Bronchial epithelial cell (primary cell): Measurements from ENCODE around the gene BPI. TPM values are rescaled to one million over a fixed set of nuclear protein-coding genes. Genes with fewer than 3 reads are reported as not detected.
"Not testable (repeated sequence)": the region's sequence is repeated elsewhere in the genome, so short reads cannot be mapped to it uniquely, and the experiment has no call there.

Experiments used
- DNase-seq: peaks from one replicate; pipeline ENCODE4 v3.0.0-alpha.2; 2010; ENCODE audit warnings: low read depth
- FAIRE-seq: peaks from 2 replicates; lab custom pipeline; 2011; peaks lifted over from hg19 to GRCh38; lab: Jason Lieb, UNC
- H3K27me3 ChIP-seq: 2 replicates; pipeline ENCODE4 v1.5.1; 2011; ENCODE audit warnings: low read length; ENCODE audit not compliant: control insufficient read depth, insufficient read depth
- H3K36me3 ChIP-seq: 2 replicates; pipeline ENCODE4 v1.5.1; 2011; ENCODE audit warnings: low read length; ENCODE audit not compliant: control insufficient read depth, insufficient read depth
- H3K4me3 ChIP-seq: 2 replicates; pipeline ENCODE4 v1.5.1; 2011; ENCODE audit warnings: mild to moderate bottlenecking, low read depth, low read length, control low read depth
- total RNA-seq: library from RNA; depleted of rRNA; stranded (reverse); fragments of >200 nt; gene quantifications from 2 replicates; pipeline ENCODE4 v1.2.1, GENCODE V29; 2014
- TF ChIP-seq, protein P1 (sequence below): IDR thresholded peaks from 2 replicates; pipeline ENCODE4 v1.5.1; 2011; ENCODE audit warnings: mild to moderate bottlenecking, moderate library complexity, low read length, control low read depth, inconsistent platforms; ENCODE audit not compliant: insufficient read depth, severe bottlenecking

The BPI gene
- total RNA-seq, 1 donor from 2014 or later, result not detected

DNA sequence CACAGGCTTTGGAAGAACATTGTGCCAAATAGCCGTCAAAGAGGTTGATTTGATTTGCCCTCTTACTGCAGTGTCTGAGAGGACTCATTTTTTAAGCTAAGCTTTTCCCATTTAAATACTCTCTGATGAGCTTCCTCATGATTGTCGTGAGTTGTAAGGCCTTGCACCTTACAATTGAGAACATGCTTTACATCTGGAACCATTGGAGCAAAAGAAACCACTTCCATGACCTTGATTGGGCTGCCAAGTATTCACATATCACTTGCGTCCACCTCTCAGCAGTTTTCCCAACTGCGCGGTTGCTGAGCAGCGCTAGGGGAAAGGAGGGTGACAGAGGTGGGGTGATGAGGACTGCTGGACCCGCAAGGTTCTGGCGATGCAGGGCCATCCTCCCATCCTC is 30.1 kb downstream of the BPI start:
- TF ChIP-seq, protein P1, sequence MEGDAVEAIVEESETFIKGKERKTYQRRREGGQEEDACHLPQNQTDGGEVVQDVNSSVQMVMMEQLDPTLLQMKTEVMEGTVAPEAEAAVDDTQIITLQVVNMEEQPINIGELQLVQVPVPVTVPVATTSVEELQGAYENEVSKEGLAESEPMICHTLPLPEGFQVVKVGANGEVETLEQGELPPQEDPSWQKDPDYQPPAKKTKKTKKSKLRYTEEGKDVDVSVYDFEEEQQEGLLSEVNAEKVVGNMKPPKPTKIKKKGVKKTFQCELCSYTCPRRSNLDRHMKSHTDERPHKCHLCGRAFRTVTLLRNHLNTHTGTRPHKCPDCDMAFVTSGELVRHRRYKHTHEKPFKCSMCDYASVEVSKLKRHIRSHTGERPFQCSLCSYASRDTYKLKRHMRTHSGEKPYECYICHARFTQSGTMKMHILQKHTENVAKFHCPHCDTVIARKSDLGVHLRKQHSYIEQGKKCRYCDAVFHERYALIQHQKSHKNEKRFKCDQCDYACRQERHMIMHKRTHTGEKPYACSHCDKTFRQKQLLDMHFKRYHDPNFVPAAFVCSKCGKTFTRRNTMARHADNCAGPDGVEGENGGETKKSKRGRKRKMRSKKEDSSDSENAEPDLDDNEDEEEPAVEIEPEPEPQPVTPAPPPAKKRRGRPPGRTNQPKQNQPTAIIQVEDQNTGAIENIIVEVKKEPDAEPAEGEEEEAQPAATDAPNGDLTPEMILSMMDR, result no peak
- Histone ChIP-seq H3K36me3 (no peaks in the 10 kb centered on the region), H3K27me3 (peaks cover 6% of the 10 kb centered on the region), H3K4me3 (no peak overlapping the region)
- DNase-seq (no peak), FAIRE-seq (no peak)

DNA sequence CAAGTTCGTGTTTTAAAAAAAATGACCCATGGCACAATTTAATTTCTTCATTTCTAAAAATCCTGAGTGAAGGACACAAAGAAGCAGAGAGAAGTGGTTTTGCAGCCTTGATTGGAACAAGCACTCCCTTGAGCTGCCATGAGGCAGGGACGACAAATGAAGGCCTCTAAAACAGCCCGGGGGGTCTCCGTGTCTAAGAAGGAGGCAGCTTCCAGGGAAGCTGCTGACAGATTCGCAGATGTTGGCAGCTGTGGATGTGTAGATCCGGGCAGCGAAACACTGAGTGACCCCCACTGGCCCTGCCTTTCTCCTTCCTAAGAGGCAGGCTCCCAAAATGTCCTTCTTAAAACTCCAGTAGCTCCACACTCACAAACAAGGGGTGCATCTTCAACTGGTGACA is 32.8 kb downstream of the BPI start:
- Histone ChIP-seq H3K4me3 (no peak overlapping the region), H3K36me3 (no peaks in the 10 kb centered on the region), H3K27me3 (peaks cover 5% of the 10 kb centered on the region)
- DNase-seq (no peak), FAIRE-seq (no peak)
- TF ChIP-seq, protein P1, result no peak

DNA sequence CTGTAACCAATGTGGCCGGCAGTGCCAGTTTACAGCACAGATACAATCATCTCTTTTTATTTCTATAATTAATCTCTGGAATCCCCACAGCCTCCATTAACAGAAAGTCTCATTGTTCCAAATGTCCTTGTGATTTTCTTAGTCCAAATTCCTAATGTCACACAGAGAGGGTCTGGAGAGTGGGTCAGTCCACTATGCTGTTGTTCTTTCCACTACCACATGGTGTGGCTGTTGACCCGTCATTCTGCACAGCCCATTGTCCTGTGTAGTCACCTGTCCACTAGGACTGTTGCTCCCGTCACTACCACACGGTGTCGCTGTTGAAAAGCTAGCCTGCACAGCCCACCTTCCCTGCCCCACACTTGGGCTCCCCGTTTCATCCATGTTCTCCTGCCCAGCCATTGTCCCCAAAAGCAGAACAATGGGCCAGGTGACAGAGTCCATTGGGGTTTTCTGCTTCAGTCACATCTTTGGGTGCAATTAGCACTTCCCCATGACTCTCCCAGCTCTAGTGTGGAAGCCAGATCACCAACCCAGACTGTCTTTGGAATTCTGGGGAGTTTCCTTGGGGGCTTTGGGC is 33.7 kb downstream of the BPI start:
- FAIRE-seq (no peak), DNase-seq (peak; percentile 13)
- TF ChIP-seq, protein P1, result peak; percentile 51
- Histone ChIP-seq H3K4me3 (no peak overlapping the region), H3K36me3 (no peaks in the 10 kb centered on the region), H3K27me3 (peaks cover 5% of the 10 kb centered on the region)

DNA sequence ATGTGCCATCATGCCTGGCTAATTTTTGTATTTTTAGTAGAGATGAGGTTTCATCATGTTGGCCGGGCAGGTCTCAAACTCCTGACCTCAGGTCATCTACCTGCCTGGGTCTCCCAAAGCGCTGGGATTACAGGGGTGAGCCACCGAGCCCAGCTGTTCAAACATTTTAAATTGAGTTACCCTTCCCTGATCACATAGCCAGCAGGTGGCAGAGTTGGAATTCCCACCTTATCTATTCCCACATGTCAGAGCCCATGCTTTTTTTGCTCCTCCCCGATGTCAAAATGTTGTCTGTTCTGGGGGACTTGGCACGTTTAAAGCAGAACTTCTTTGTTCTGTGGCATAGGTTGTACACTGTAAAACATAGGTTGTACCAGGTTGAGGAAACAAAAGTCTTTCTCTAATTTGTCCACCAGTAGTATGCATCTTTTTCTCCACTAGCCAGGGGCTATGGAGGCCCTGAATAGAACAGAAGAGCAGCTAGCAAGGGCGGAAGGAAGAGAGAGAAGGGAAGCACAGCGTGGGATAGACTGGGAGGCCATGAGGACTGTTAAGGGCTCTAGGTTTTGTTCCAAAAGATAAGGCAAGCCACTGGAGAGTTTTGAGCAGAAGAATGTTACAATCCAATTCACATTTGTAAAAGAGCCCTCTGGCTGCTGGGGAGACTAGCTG is 35.0 kb downstream of the BPI start:
- TF ChIP-seq, protein P1, result peak; percentile 51
- DNase-seq (peak; percentile 37), FAIRE-seq (no peak)
- Histone ChIP-seq H3K4me3 (no peak overlapping the region), H3K36me3 (no peaks in the 10 kb centered on the region), H3K27me3 (peaks cover 7% of the 10 kb centered on the region)

DNA sequence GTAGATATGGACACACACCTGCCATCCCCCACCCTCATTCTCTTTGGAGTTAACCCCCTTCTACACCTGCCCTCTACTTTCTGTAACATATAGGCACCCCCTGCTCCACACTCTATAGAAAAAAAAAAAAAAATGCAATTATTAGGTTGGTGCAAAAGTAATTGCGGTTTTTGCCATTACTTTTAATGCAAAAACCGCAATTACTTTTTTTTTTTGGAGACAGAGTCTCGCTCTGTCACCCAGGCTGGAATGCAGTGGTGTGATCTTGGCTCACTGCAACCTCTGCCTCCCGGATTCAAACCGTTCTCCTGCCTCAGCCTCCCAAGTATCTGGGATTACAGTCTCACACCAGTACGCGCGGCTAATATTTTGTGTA is 35.6 kb downstream of the BPI start:
- DNase-seq, FAIRE-seq: not testable (repeated sequence)

DNA sequence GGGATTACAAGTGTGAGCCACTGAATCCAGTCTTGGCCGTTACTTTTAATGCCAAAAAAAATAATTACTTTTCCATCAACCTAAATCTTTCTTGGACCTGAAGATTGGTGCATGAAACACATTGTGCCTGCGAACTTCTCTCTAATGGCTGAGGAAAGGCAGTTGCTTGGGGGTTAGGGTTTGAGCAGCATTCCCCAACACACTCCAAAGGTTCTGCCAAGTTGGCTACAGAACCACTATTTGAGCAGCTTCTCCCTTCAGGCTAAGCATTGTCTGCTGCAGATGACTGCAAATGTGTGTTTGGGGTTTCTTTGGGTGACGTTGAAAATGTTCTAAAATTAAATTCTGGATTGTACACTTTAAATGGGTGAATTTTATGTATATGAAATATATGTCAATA is 36.0 kb downstream of the BPI start:
- no peaks in the 10 kb centered on the region for H3K36me3 ChIP-seq
- DNase-seq (no peak), FAIRE-seq (no peak)
- TF ChIP-seq, protein P1, result no peak
- peaks cover 6% of the 10 kb centered on the region for H3K27me3 ChIP-seq
- H3K4me3 ChIP-seq, result no peak overlapping the region

More for the DNA sequence above, 35.6 kb downstream of the BPI start:
- H3K27me3 ChIP-seq, H3K36me3 ChIP-seq, H3K4me3 ChIP-seq: not testable (repeated sequence)
